K562 (cell line): Measurements from ENCODE around the gene TMTC2. TPM values are rescaled to one million over a fixed set of nuclear protein-coding genes. Genes with fewer than 3 reads are reported as not detected.

ENCODE experiments used
- ATAC-seq: fragments of 200-7000 bp; cut with Tn5 transposase; 3 replicates; pipeline ENCODE4 v1.9.1; 2020; ENCODE audit warnings: moderate library complexity
- BruUV-seq: library from RNA; stranded (reverse); fragments of 400-500 nt; replicated peaks from 2 replicates; lab custom pipeline; 2021; lab: Mats Ljungman, UMichigan
- CTCF ChIA-PET: fragments of 300-600 bp; formaldehyde crosslinking; extraction: SDS; loops from one replicate; lab custom pipeline; 2021; ENCODE audit warnings: low intra/inter-chr PET ratio; lab: Yijun Ruan, JAX
- POLR2A ChIA-PET: fragments of 300-600, 350-650 bp; sonication (Branson Sonifier 250); formaldehyde crosslinking; extraction: SDS; loops from one replicate; lab custom pipeline; 2021; ENCODE audit warnings: antibody characterized with exemption, inconsistent platforms; lab: Yijun Ruan, JAX
- DNase-seq, 4 experiments: peaks; one replicate each; pipeline versions ENCODE4 v3.0.0 to v3.0.0-alpha.2; 2011 to 2018; ENCODE audit warnings: low spot score in 3 of 4, mixed read lengths in 3 of 4; ENCODE audit errors: extremely low read depth in 1 of 4
- FAIRE-seq: peaks from 2 replicates; lab custom pipeline; 2011; peaks lifted over from hg19 to GRCh38; lab: Jason Lieb, UNC
- H2AFZ ChIP-seq: 2 replicates; pipeline ENCODE4 v1.6.0; 2011; ENCODE audit warnings: low read depth, low read length, control low read depth, inconsistent platforms
- H3K27ac ChIP-seq: fragments of 200-600 bp; 3 replicates; pipeline ENCODE4 v1.8.0; 2011; ENCODE audit warnings: low read depth, mild to moderate bottlenecking, control low read depth, inconsistent platforms, low read length, moderate library complexity, mixed read lengths; ENCODE audit errors: extremely low read depth
- H3K27me3 ChIP-seq, 2 experiments: fragments of 300-600 bp in 1 of 2; 2 replicates in 1 of 2; 3 replicates in 1 of 2; pipeline versions ENCODE4 v1.6.0 to v1.8.0; 2011; ENCODE audit warnings: inconsistent platforms in 2 of 2, low read length in 2 of 2, mild to moderate bottlenecking in 1 of 2, mixed read lengths in 1 of 2, moderate library complexity in 1 of 2; ENCODE audit not compliant: control insufficient read depth in 2 of 2, insufficient read depth in 2 of 2
- H3K36me3 ChIP-seq: fragments of 300-600 bp; 3 replicates; pipeline ENCODE4 v1.8.0; 2011; ENCODE audit warnings: mild to moderate bottlenecking, low read length, inconsistent platforms; ENCODE audit not compliant: control insufficient read depth, insufficient read depth
- H3K4me1 ChIP-seq, 2 experiments: fragments of 200-600 bp in 1 of 2; replicated peaks in 1 of 2; 2 replicates in 1 of 2; 3 replicates in 1 of 2; pipeline versions ENCODE4 v1.5.1 to v1.8.0; 2011; ENCODE audit warnings: inconsistent platforms in 2 of 2, low read length in 2 of 2, mild to moderate bottlenecking in 1 of 2, mixed read lengths in 1 of 2, moderate library complexity in 1 of 2; ENCODE audit not compliant: control insufficient read depth in 2 of 2, insufficient read depth in 2 of 2
- H3K4me2 ChIP-seq: 2 replicates; pipeline ENCODE4 v1.6.1; 2011; ENCODE audit warnings: low read length, control low read depth, inconsistent platforms, mixed read lengths; ENCODE audit not compliant: insufficient read depth
- H3K4me3 ChIP-seq: fragments of 200-600 bp; sonication (generic), shearing (Covaris generic); 2 replicates; pipeline ENCODE4 v1.5.1; 2016; ENCODE audit warnings: control low read depth, inconsistent platforms
- H3K79me2 ChIP-seq: fragments of 200-600 bp; 3 replicates; pipeline ENCODE4 v1.8.0; 2011; ENCODE audit warnings: low read length, inconsistent platforms; ENCODE audit not compliant: control insufficient read depth, insufficient read depth
- H3K9ac ChIP-seq, 2 experiments: 2 replicates each; pipeline versions ENCODE4 v1.6.0 to v1.6.1; 2011; ENCODE audit warnings: low read depth in 2 of 2, low read length in 2 of 2, control low read depth in 1 of 2, inconsistent platforms in 1 of 2, mild to moderate bottlenecking in 1 of 2, mixed read lengths in 1 of 2; ENCODE audit not compliant: insufficient read depth in 1 of 2
- H3K9me1 ChIP-seq: one replicate; pipeline ENCODE4 v1.6.0; 2011; ENCODE audit warnings: inconsistent platforms, mild to moderate bottlenecking, low read length, moderate library complexity; ENCODE audit not compliant: control insufficient read depth, insufficient read depth
- H3K9me3 ChIP-seq: replicated peaks from 2 replicates; pipeline ENCODE4 v1.5.1; 2011; ENCODE audit warnings: low read depth, low read length, inconsistent platforms; ENCODE audit not compliant: control insufficient read depth, insufficient read depth
- H4K20me1 ChIP-seq: replicated peaks from 2 replicates; pipeline ENCODE4 v1.6.1; 2011; ENCODE audit warnings: low read length, inconsistent platforms, mixed read lengths; ENCODE audit not compliant: control insufficient read depth, insufficient read depth
- ARID2 ChIP-seq: fragments of 450-650 bp; IDR thresholded peaks from 2 replicates; pipeline ENCODE4 v1.6.1; 2017; ENCODE audit warnings: antibody characterized with exemption, mild to moderate bottlenecking
- CHD4 ChIP-seq: fragments of 200-600 bp; sonication (generic); IDR thresholded peaks from 3 replicates; pipeline ENCODE4 v1.6.1; 2012; ENCODE audit warnings: low read depth, mild to moderate bottlenecking, mixed read lengths, low read length, inconsistent platforms; ENCODE audit not compliant: insufficient read depth, insufficient replicate concordance, poor library complexity, severe bottlenecking
- CTCF ChIP-seq, 3 experiments: IDR thresholded peaks in 2 of 3; conservative IDR thresholded peaks in 1 of 3; 2 replicates each; pipeline ENCODE4 v1.5.1; 2011 to 2012; ENCODE audit warnings: low read length in 3 of 3, mild to moderate bottlenecking in 3 of 3, control low read depth in 2 of 3, improper control_type of control experiment in 1 of 3, inconsistent platforms in 1 of 3, low read depth in 1 of 3, mixed read lengths in 1 of 3, moderate library complexity in 1 of 3; ENCODE audit not compliant: insufficient read depth in 2 of 3
- FIP1L1 ChIP-seq: fragments of 200-400 bp; formaldehyde crosslinking; IDR thresholded peaks from 2 replicates; pipeline ENCODE4 v1.6.1; 2018; ENCODE audit warnings: mild to moderate bottlenecking, low read depth, low read length; ENCODE audit not compliant: poor library complexity, severe bottlenecking
- HDAC3 ChIP-seq: fragments of 450-650 bp; IDR thresholded peaks from 2 replicates; pipeline ENCODE4 v1.6.1; 2018; ENCODE audit warnings: borderline replicate concordance, mild to moderate bottlenecking, moderate library complexity; ENCODE audit not compliant: partially characterized antibody
- MTA3 ChIP-seq: fragments of 450-650 bp; formaldehyde crosslinking; IDR thresholded peaks from 2 replicates; pipeline ENCODE4 v1.6.1; 2017; ENCODE audit warnings: mild to moderate bottlenecking, borderline replicate concordance
- MTF1 ChIP-seq: fragments of 250-450 bp; sonication (Bioruptor Pico); IDR thresholded peaks from 2 replicates; pipeline ENCODE4 v1.9.0; 2021; ENCODE audit warnings: moderate library complexity, mild to moderate bottlenecking, inconsistent platforms, borderline replicate concordance
- NCOA6 ChIP-seq: fragments of 450-650 bp; IDR thresholded peaks from 2 replicates; pipeline ENCODE4 v1.6.1; 2017; ENCODE audit warnings: mild to moderate bottlenecking
- ZNF592 ChIP-seq: fragments of 450-650 bp; IDR thresholded peaks from 2 replicates; pipeline ENCODE4 v1.6.1; 2017; ENCODE audit warnings: antibody characterized with exemption, mild to moderate bottlenecking
- WGBS: fragments of 100-300 bp; shearing (Covaris generic); methylation state at CpG from one replicate; pipeline ENCODE4 v1.1.6; 2016; ENCODE audit warnings: low coverage, mixed read lengths; ENCODE audit not compliant: insufficient coverage; ENCODE audit errors: missing lambda C conversion rate; 5-methylcytosine and 5-hydroxymethylcytosine counted together
- in situ Hi-C: fragments of 300-500 bp; cut with MboI; formaldehyde crosslinking; loops from 4 replicates; pipeline ENCODE4 v1.15.0; 2018; ENCODE audit warnings: inconsistent platforms, mixed read lengths
- intact Hi-C: fragments of 100-400 bp; cut with micrococcal nuclease; formaldehyde crosslinking; loops from 2 replicates; pipeline ENCODE4 v1.14.2; 2022
- polyA plus RNA-seq, 8 experiments: library from polyadenylated mRNA; depleted of rRNA in 4 of 8; stranded (reverse) in 5 of 8; unstranded in 3 of 8; fragments of >200 nt; fragmentation: Nextera tagmentation in 2 of 8; fragmentation: Illumina TruSeq in 1 of 8; extraction: Ambion mirVana in 2 of 8; extraction: Trizol in 1 of 8; gene quantifications; 2 replicates each; pipeline versions ENCODE4 v1.2.1 to v1.2.3, GENCODE V29; 2011 to 2014; ENCODE audit warnings: inconsistent platforms in 1 of 8, missing spikeins in 1 of 8
- total RNA-seq, 7 experiments: library from RNA; depleted of rRNA in 6 of 7; stranded (reverse); fragments of >200 nt in 6 of 7; fragmentation: Illumina TruSeq in 2 of 7; extraction: Trizol in 2 of 7; gene quantifications; 2 replicates each; pipeline versions ENCODE4 v1.2.1 to v1.2.3, GENCODE V29; 2011 to 2021; ENCODE audit warnings: low replicate concordance in 1 of 7
- TF ChIP-seq, protein P1 (sequence below), 2 experiments: fragments of 200-800 bp in 1 of 2; sonication (Bioruptor generic) in 1 of 2; sonication (generic) in 1 of 2; formaldehyde crosslinking in 1 of 2; IDR thresholded peaks in 1 of 2; conservative IDR thresholded peaks in 1 of 2; 2 replicates each; pipeline versions ENCODE4 v1.5.0 to v1.6.1; 2016 to 2020; ENCODE audit warnings: missing compliant biosample characterization in 1 of 2, missing genetic modification characterization in 1 of 2, missing genetic modification reagents in 1 of 2
- TF ChIP-seq, protein P2 (sequence below): IDR thresholded peaks from 2 replicates; pipeline ENCODE4 v1.6.1; 2014; ENCODE audit warnings: antibody characterized with exemption

TMTC2 gene
- total and polyA plus RNA-seq, 9 of the 15 experiments (the other 6 are each of a cell fraction or from before 2014, with no cell fraction given): 0.29 to 1.1 (median 0.55) TPM

DNA sequence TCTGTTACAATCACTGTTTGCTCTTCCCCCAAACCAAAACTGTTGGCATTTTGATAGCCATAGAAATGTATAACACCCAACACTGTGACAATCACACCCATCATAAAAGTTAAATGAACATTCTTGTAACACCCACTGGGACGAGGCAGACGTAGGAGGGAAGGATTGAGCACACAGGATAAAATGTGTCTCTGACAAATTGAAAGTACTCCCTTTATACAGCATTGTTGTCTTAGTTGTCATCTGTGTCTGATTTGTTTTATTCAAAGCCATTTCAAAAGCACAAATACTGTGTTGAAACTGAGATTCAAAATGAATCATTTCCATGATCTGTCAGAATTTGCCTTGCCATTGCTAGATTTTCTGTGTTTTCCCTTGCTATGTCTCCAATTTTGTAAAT, 436.3 kb downstream of the TMTC2 start:
- Histone ChIP-seq H3K4me2 (no peak overlapping the region), H3K36me3 (no peaks in the 10 kb centered on the region; the same call in 2 of the 3 replicates), H3K9ac (no peak overlapping the region), H2AFZ (peak overlapping the region; percentile 66), H3K4me3 (no peak overlapping the region), H4K20me1 (no peaks in the 10 kb centered on the region), H3K9me3 (no peaks in the 10 kb centered on the region), H3K4me1 (peaks cover 0 to 6% of the 10 kb centered on the region in 2 experiments; a peak in 2 of 5 replicates), H3K79me2 (no peaks in the 10 kb centered on the region; the same call in 2 of the 3 replicates), H3K27me3 (no peaks in the 10 kb centered on the region), H3K27ac (no peak overlapping the region), H3K9me1 (no peaks in the 10 kb centered on the region)
- ATAC-seq (no peak), FAIRE-seq (no peak), DNase-seq (no peak)
- ChIA-PET CTCF (no interaction called here), POLR2A (interaction anchor here (1.3 to 2.0 kb wide), 2 partner anchors 13 to 50 kb away, joined by 5 read pairs; no protein-coding TSS in a partner anchor)
- in situ Hi-C loops (no loop called here), intact Hi-C loops (no loop called here)
- BruUV-seq: no TSS peak
- 36% methylated on average over 2 of the region's 2 CpGs for WGBS
- TF ChIP-seq CTCF (IDR thresholded peaks at IDR 0.05 in 2 of 3, conservative IDR thresholded peaks at IDR 0.05 in 1 of 3; ENCODE audit: insufficient read depth in 2 of 3, low read depth in 1 of 3, low read length in 3 of 3): no peak
- no peak for TF ChIP-seq HDAC3
- TF ChIP-seq MTA3: no peak
- TF ChIP-seq, protein P1, sequence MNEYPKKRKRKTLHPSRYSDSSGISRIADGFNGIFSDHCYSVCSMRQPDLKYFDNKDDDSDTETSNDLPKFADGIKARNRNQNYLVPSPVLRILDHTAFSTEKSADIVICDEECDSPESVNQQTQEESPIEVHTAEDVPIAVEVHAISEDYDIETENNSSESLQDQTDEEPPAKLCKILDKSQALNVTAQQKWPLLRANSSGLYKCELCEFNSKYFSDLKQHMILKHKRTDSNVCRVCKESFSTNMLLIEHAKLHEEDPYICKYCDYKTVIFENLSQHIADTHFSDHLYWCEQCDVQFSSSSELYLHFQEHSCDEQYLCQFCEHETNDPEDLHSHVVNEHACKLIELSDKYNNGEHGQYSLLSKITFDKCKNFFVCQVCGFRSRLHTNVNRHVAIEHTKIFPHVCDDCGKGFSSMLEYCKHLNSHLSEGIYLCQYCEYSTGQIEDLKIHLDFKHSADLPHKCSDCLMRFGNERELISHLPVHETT (CRISPR knock-in tag; conservative IDR thresholded peaks at IDR 0.05 in 1 of 2, IDR thresholded peaks at IDR 0.05 in 1 of 2): no peak
- TF ChIP-seq, protein P2, sequence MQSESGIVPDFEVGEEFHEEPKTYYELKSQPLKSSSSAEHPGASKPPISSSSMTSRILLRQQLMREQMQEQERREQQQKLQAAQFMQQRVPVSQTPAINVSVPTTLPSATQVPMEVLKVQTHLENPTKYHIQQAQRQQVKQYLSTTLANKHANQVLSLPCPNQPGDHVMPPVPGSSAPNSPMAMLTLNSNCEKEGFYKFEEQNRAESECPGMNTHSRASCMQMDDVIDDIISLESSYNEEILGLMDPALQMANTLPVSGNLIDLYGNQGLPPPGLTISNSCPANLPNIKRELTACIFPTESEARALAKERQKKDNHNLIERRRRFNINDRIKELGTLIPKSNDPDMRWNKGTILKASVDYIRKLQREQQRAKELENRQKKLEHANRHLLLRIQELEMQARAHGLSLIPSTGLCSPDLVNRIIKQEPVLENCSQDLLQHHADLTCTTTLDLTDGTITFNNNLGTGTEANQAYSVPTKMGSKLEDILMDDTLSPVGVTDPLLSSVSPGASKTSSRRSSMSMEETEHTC: no peak
- TF ChIP-seq CHD4: no peak
- TF ChIP-seq ZNF592: no peak
- no peak for TF ChIP-seq FIP1L1
- TF ChIP-seq MTF1 (CRISPR knock-in tag): no peak
- TF ChIP-seq ARID2: no peak
- TF ChIP-seq NCOA6: no peak
